Measurements from ENCODE around the gene CAMK2B. TPM values are rescaled to one million over a fixed set of nuclear protein-coding genes. Genes with fewer than 3 reads are reported as not detected.
A peak's percentile ranks its signal among the peaks of the same experiment; 100 is the strongest.

Gene CAMK2B
- total and polyA plus RNA-seq, 4 donors = 2.4 to 12.8 (median 4.4) TPM; not detected in 1

GRCh38 chr7:44353668-44354067 is 28.3 kb upstream of the CAMK2B start:
- Histone ChIP-seq H3K9me3 (ENCODE audit: control insufficient read depth, low read length) (no peaks in the 10 kb centered on the region), H3K4me3 (ENCODE audit: low read length in 2 of 2) (no peak overlapping the region), H3K36me3 (ENCODE audit: control insufficient read depth in 1 of 2, insufficient read depth in 2 of 2, low read length in 1 of 2) (no peaks in the 10 kb centered on the region), H3K4me1 (ENCODE audit: control insufficient read depth in 1 of 2, insufficient read depth in 2 of 2, low read length in 2 of 2) (no peaks in the 10 kb centered on the region), H3K27me3 (ENCODE audit: control insufficient read depth in 1 of 2, insufficient read depth in 2 of 2, low read length in 1 of 2) (peaks cover 0 to 1% of the 10 kb centered on the region in 2 donors), H3K27ac (ENCODE audit: low read depth in 1 of 2, low read length in 2 of 2) (no peak overlapping the region)
- WGBS, 2 donors = 60 to 63% methylated on average over 2 of the region's 2 CpGs
- DNase-seq (no peak), ATAC-seq (ENCODE audit: low FRiP score) (no peak)
- intact Hi-C loops (cut with DNase I) = no loop called here

GRCh38 chr7:44348851-44349781 is 23.7 kb upstream of the CAMK2B start:
- H3K27ac ChIP-seq (ENCODE audit: low read depth in 1 of 2, low read length in 2 of 2) = no peak overlapping the region
- WGBS, 2 donors = 78% methylated on average over 7 to 9 of the region's 9 CpGs
- no peaks in the 10 kb centered on the region for H3K9me3 ChIP-seq (ENCODE audit: control insufficient read depth, low read length)
- intact Hi-C loops (cut with DNase I) = loop anchor here in 1 of 2 donors (5.0 kb wide), 1 partner anchor 128 kb away; no protein-coding TSS in a partner anchor
- H3K27me3 ChIP-seq (ENCODE audit: control insufficient read depth in 1 of 2, insufficient read depth in 2 of 2, low read length in 1 of 2) = peaks cover 0 to 1% of the 10 kb centered on the region in 2 donors
- no peaks in the 10 kb centered on the region for H3K4me1 ChIP-seq (ENCODE audit: control insufficient read depth in 1 of 2, insufficient read depth in 2 of 2, low read length in 2 of 2)
- no peaks in the 10 kb centered on the region for H3K36me3 ChIP-seq (ENCODE audit: control insufficient read depth in 1 of 2, insufficient read depth in 2 of 2, low read length in 1 of 2)
- ATAC-seq (ENCODE audit: low FRiP score) (peak; percentile 15), DNase-seq (peak in 1 of 2 donors; percentile 42)
- no peak overlapping the region for H3K4me3 ChIP-seq (ENCODE audit: low read length in 2 of 2)

- ATAC-seq (ENCODE audit: low FRiP score) = no peak
- no peak overlapping the region for H3K27ac ChIP-seq (ENCODE audit: low read depth in 1 of 2, low read length in 2 of 2)
- peaks cover under 1% of the 10 kb centered on the region for H3K9me3 ChIP-seq (ENCODE audit: control insufficient read depth, low read length)
- intact Hi-C loops (cut with DNase I) = loop anchor here in 1 of 2 donors (5.0 kb wide), 1 partner anchor 129 kb away; no protein-coding TSS in a partner anchor
- 78 to 87% methylated on average over 2 of the region's 2 CpGs for WGBS, 2 donors
- no peak overlapping the region for H3K4me3 ChIP-seq (ENCODE audit: low read length in 2 of 2)
- no peaks in the 10 kb centered on the region for H3K36me3 ChIP-seq (ENCODE audit: control insufficient read depth in 1 of 2, insufficient read depth in 2 of 2, low read length in 1 of 2)
- peaks cover 0 to 1% of the 10 kb centered on the region in 2 donors for H3K27me3 ChIP-seq (ENCODE audit: control insufficient read depth in 1 of 2, insufficient read depth in 2 of 2, low read length in 1 of 2)
- no peaks in the 10 kb centered on the region for H3K4me1 ChIP-seq (ENCODE audit: control insufficient read depth in 1 of 2, insufficient read depth in 2 of 2, low read length in 2 of 2)
- no peak for DNase-seq
Measured at GRCh38 chr7:44348300-44348699, 22.9 kb upstream of the CAMK2B start.

GRCh38 chr7:44347546-44348114 is 22.2 kb upstream of the CAMK2B start:
- H3K4me1 ChIP-seq (ENCODE audit: control insufficient read depth in 1 of 2, insufficient read depth in 2 of 2, low read length in 2 of 2) = no peaks in the 10 kb centered on the region
- no peaks in the 10 kb centered on the region for H3K36me3 ChIP-seq (ENCODE audit: control insufficient read depth in 1 of 2, insufficient read depth in 2 of 2, low read length in 1 of 2)
- ATAC-seq (ENCODE audit: low FRiP score) = no peak
- no peak overlapping the region for H3K27ac ChIP-seq (ENCODE audit: low read depth in 1 of 2, low read length in 2 of 2)
- peaks cover 5% of the 10 kb centered on the region for H3K9me3 ChIP-seq (ENCODE audit: control insufficient read depth, low read length)
- DNase-seq = peak in 1 of 2 donors; percentile 39
- H3K4me3 ChIP-seq (ENCODE audit: low read length in 2 of 2) = no peak overlapping the region
- H3K27me3 ChIP-seq (ENCODE audit: control insufficient read depth in 1 of 2, insufficient read depth in 2 of 2, low read length in 1 of 2) = peaks cover 0 to 1% of the 10 kb centered on the region in 2 donors
- intact Hi-C loops (cut with DNase I) = loop anchor here in 1 of 2 donors (5.0 kb wide), 1 partner anchor 130 kb away; no protein-coding TSS in a partner anchor

DNA sequence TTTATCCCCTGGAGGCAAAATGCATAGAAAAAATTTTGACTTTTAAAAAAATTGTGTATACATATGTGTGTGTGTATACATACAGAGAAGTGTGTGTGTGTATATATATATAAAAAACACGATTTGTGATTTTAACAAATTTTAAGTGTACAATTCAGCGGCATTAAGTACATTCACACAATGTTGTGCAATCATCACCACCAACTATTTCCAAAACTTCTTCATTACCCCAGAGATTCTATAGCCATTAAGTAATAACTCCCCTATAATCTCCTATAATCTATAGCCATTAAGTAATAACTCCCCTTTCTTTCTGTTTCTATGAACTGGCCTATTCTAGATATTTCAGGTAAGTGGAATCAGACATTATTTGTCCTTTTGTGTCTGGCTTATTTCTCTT is 20.7 kb upstream of the CAMK2B start:
- ATAC-seq (ENCODE audit: low FRiP score) (no peak), DNase-seq (no peak)
- no peaks in the 10 kb centered on the region for H3K36me3 ChIP-seq (ENCODE audit: control insufficient read depth in 1 of 2, insufficient read depth in 2 of 2, low read length in 1 of 2)
- no peak overlapping the region for H3K27ac ChIP-seq (ENCODE audit: low read depth in 1 of 2, low read length in 2 of 2)
- intact Hi-C loops (cut with DNase I) = loop anchor here in 1 of 2 donors (5.0 kb wide), 1 partner anchor 131 kb away; no protein-coding TSS in a partner anchor
- no peaks in the 10 kb centered on the region for H3K4me1 ChIP-seq (ENCODE audit: control insufficient read depth in 1 of 2, insufficient read depth in 2 of 2, low read length in 2 of 2)
- no peaks in the 10 kb centered on the region for H3K27me3 ChIP-seq (ENCODE audit: control insufficient read depth in 1 of 2, insufficient read depth in 2 of 2, low read length in 1 of 2)
- no peak overlapping the region for H3K4me3 ChIP-seq (ENCODE audit: low read length in 2 of 2)
- 93 to 95% methylated on average over 2 of the region's 2 CpGs for WGBS, 2 donors
- H3K9me3 ChIP-seq (ENCODE audit: control insufficient read depth, low read length) = peaks cover 5% of the 10 kb centered on the region

GRCh38 chr7:44341401-44341800 is 16.0 kb upstream of the CAMK2B start:
- H3K27ac ChIP-seq (ENCODE audit: low read depth in 1 of 2, low read length in 2 of 2) = no peak overlapping the region
- DNase-seq (no peak), ATAC-seq (ENCODE audit: low FRiP score) (no peak)
- 85 to 88% methylated on average over 3 of the region's 3 CpGs for WGBS, 2 donors
- H3K4me3 ChIP-seq (ENCODE audit: low read length in 2 of 2) = no peak overlapping the region
- H3K4me1 ChIP-seq (ENCODE audit: control insufficient read depth in 1 of 2, insufficient read depth in 2 of 2, low read length in 2 of 2) = no peaks in the 10 kb centered on the region
- H3K36me3 ChIP-seq (ENCODE audit: control insufficient read depth in 1 of 2, insufficient read depth in 2 of 2, low read length in 1 of 2) = no peaks in the 10 kb centered on the region
- no peaks in the 10 kb centered on the region for H3K27me3 ChIP-seq (ENCODE audit: control insufficient read depth in 1 of 2, insufficient read depth in 2 of 2, low read length in 1 of 2)
- intact Hi-C loops (cut with DNase I) = no loop called here
- peaks cover 5% of the 10 kb centered on the region for H3K9me3 ChIP-seq (ENCODE audit: control insufficient read depth, low read length)

DNA sequence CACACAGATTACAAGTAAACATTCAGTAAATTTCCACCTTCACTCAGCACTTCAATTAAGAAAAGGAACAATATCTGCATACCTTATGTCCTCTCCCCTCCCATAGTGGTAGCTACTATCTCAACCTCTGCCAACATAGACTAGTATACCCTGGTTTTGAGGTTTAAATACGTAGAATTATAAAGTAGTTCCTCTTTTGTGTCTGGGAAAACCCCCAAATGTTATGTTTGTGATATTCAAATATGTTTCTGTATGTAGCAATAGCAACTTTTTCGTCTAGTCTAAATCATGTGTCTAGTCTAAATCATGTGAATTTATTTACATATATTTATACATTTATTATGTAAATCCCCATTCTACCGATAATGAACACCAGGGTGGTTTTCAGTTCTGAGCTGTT is 13.2 kb upstream of the CAMK2B start:
- Histone ChIP-seq H3K4me1 (ENCODE audit: control insufficient read depth in 1 of 2, insufficient read depth in 2 of 2, low read length in 2 of 2) (no peaks in the 10 kb centered on the region), H3K4me3 (ENCODE audit: low read length in 2 of 2) (no peak overlapping the region), H3K27me3 (ENCODE audit: control insufficient read depth in 1 of 2, insufficient read depth in 2 of 2, low read length in 1 of 2) (no peaks in the 10 kb centered on the region), H3K27ac (ENCODE audit: low read depth in 1 of 2, low read length in 2 of 2) (no peak overlapping the region), H3K9me3 (ENCODE audit: control insufficient read depth, low read length) (peaks cover 5% of the 10 kb centered on the region), H3K36me3 (ENCODE audit: control insufficient read depth in 1 of 2, insufficient read depth in 2 of 2, low read length in 1 of 2) (no peaks in the 10 kb centered on the region)
- intact Hi-C loops (cut with DNase I) = no loop called here
- ATAC-seq (ENCODE audit: low FRiP score) (no peak), DNase-seq (no peak)
- WGBS, 2 donors = 78 to 84% methylated on average over 3 of the region's 3 CpGs

DNA sequence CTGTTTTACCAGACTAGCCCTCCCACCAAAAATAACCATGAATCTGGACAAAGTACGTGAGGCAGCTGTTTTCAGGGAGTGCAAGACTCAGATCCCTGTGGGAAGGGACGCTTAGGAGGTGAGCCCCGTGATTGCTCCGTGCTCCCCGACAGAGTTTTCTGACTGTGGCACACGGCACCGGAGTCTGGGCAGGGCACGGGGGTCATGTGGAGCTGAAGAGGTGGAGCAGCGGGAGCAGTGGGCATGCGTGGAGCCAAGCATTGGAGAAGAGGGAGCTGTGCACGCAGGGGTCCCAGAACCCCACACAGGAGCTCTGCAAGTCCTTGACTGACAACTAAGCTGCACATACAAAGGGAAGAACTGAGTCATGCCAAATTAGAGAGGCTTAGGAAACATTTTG is 11.1 kb upstream of the CAMK2B start:
- Histone ChIP-seq H3K9me3 (ENCODE audit: control insufficient read depth, low read length) (no peaks in the 10 kb centered on the region), H3K27me3 (ENCODE audit: control insufficient read depth in 1 of 2, insufficient read depth in 2 of 2, low read length in 1 of 2) (no peaks in the 10 kb centered on the region), H3K27ac (ENCODE audit: low read depth in 1 of 2, low read length in 2 of 2) (no peak overlapping the region), H3K4me3 (ENCODE audit: low read length in 2 of 2) (no peak overlapping the region), H3K36me3 (ENCODE audit: control insufficient read depth in 1 of 2, insufficient read depth in 2 of 2, low read length in 1 of 2) (no peaks in the 10 kb centered on the region), H3K4me1 (ENCODE audit: control insufficient read depth in 1 of 2, insufficient read depth in 2 of 2, low read length in 2 of 2) (no peaks in the 10 kb centered on the region)
- intact Hi-C loops (cut with DNase I) = no loop called here
- DNase-seq (no peak), ATAC-seq (ENCODE audit: low FRiP score) (no peak)
- WGBS, 2 donors = 89 to 90% methylated on average over 11 of the region's 11 CpGs
